ENCODE measurements around the gene TTLL9. TPM values are rescaled to one million over a fixed set of nuclear protein-coding genes. Genes with fewer than 3 reads are reported as not detected.

TTLL9 gene
- total RNA-seq, 2 donors from 2014 or later, result not detected

GRCh38 chr20:31831211-31831610 lies 39.2 kb upstream of the TTLL9 start:
- ATAC-seq (replicated peaks in 1 of 2), result no peak
- peaks cover 4% of the 10 kb centered on the region for H3K4me1 Mint-ChIP-seq (ENCODE audit: low read depth)

GRCh38 chr20:31831771-31832306 lies 38.6 kb upstream of the TTLL9 start:
- no peaks in the 10 kb centered on the region for H3K36me3 Mint-ChIP-seq (ENCODE audit: insufficient read depth in 2 of 2)
- H3K9me3 Mint-ChIP-seq, result no peaks in the 10 kb centered on the region
- H3K27ac Mint-ChIP-seq, result no peak overlapping the region
- DNase-seq, result no peak
- no peaks in the 10 kb centered on the region for H3K27me3 Mint-ChIP-seq (ENCODE audit: low read depth)
- no peak for ATAC-seq (replicated peaks in 1 of 2)
- no peak overlapping the region for H3K4me3 Mint-ChIP-seq
- peaks cover 7% of the 10 kb centered on the region for H3K4me1 Mint-ChIP-seq (ENCODE audit: low read depth)

More at GRCh38 chr20:31831211-31831610, 39.2 kb upstream of the TTLL9 start:
- H3K4me3 Mint-ChIP-seq, result no peak overlapping the region
- no peaks in the 10 kb centered on the region for H3K27me3 Mint-ChIP-seq (ENCODE audit: low read depth)
- no peaks in the 10 kb centered on the region for H3K36me3 Mint-ChIP-seq (ENCODE audit: insufficient read depth in 2 of 2)
- H3K27ac Mint-ChIP-seq, result no peak overlapping the region
- DNase-seq, result no peak
- no peaks in the 10 kb centered on the region for H3K9me3 Mint-ChIP-seq

- ATAC-seq (replicated peaks in 1 of 2) (peak; percentile 34 to 56), DNase-seq (peak; percentile 71 to 74)
- Mint-ChIP-seq H3K27ac (no peak overlapping the region), H3K4me3 (no peak overlapping the region), H3K4me1 (ENCODE audit: low read depth) (peaks cover 7% of the 10 kb centered on the region), H3K9me3 (no peaks in the 10 kb centered on the region), H3K36me3 (ENCODE audit: insufficient read depth in 2 of 2) (no peaks in the 10 kb centered on the region), H3K27me3 (ENCODE audit: low read depth) (no peaks in the 10 kb centered on the region)
Observed at GRCh38 chr20:31833130-31833930, 37.1 kb upstream of the TTLL9 start.

DNA sequence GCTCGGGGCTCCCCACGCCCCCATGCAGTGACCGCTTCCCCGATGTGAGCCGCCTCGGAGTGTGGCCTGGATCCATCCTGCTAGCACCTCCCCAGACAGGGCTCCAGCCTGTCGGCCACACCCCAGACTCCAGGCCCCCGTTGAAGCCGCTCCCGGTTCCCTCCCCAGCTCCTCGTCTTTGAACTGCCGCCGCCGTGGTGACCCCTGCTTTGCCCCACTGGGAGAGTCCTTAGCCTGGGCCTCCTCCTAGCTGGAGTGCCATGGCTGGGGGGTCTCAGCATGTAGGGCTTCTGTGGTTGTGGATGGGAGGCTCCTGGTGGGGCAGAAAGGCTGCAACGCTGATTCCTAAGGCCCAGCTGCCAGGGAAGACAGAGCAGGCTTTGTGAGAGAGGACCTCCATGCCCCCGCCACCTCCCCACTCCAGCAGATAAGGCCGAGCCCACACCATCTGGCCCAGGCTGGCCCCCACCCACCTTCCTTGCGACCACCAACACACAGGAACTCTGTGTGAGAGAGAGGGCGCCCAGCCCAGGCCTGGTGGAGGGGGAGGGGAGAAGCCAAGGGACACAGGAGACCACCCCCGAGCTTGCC lies 36.4 kb upstream of the TTLL9 start:
- no peak overlapping the region for H3K4me3 Mint-ChIP-seq
- H3K36me3 Mint-ChIP-seq (ENCODE audit: insufficient read depth in 2 of 2), result no peaks in the 10 kb centered on the region
- DNase-seq (no peak), ATAC-seq (replicated peaks in 1 of 2) (no peak)
- peaks cover 7% of the 10 kb centered on the region for H3K4me1 Mint-ChIP-seq (ENCODE audit: low read depth)
- no peaks in the 10 kb centered on the region for H3K27me3 Mint-ChIP-seq (ENCODE audit: low read depth)
- no peak overlapping the region for H3K27ac Mint-ChIP-seq
- H3K9me3 Mint-ChIP-seq, result no peaks in the 10 kb centered on the region

DNA sequence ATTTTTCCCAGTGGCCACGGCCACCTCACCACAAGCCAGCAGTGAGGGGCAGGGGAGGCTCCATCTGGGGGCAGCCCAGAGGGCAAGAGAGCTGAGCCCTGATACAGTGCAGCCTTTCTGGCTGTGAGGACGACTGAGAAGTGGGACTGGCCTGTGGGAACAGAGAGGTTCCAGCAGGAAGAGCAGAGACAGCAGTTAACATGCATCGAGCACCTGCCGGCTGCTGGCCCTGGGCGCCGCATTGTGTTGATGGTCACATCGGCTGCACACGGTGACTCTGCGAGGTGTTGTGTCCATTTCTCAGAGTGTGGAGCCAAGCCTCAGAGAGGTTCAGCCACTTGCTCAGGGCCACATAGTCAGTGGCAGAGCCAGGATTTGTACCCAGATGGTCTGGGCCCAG lies 34.9 kb upstream of the TTLL9 start:
- no peaks in the 10 kb centered on the region for H3K36me3 Mint-ChIP-seq (ENCODE audit: insufficient read depth in 2 of 2)
- H3K27me3 Mint-ChIP-seq (ENCODE audit: low read depth), result no peaks in the 10 kb centered on the region
- peaks cover 7% of the 10 kb centered on the region for H3K4me1 Mint-ChIP-seq (ENCODE audit: low read depth)
- H3K27ac Mint-ChIP-seq, result no peak overlapping the region
- ATAC-seq (replicated peaks in 1 of 2) (peak in 1 of 2 donors; percentile 10), DNase-seq (no peak)
- H3K9me3 Mint-ChIP-seq, result no peaks in the 10 kb centered on the region
- H3K4me3 Mint-ChIP-seq, result no peak overlapping the region

DNA sequence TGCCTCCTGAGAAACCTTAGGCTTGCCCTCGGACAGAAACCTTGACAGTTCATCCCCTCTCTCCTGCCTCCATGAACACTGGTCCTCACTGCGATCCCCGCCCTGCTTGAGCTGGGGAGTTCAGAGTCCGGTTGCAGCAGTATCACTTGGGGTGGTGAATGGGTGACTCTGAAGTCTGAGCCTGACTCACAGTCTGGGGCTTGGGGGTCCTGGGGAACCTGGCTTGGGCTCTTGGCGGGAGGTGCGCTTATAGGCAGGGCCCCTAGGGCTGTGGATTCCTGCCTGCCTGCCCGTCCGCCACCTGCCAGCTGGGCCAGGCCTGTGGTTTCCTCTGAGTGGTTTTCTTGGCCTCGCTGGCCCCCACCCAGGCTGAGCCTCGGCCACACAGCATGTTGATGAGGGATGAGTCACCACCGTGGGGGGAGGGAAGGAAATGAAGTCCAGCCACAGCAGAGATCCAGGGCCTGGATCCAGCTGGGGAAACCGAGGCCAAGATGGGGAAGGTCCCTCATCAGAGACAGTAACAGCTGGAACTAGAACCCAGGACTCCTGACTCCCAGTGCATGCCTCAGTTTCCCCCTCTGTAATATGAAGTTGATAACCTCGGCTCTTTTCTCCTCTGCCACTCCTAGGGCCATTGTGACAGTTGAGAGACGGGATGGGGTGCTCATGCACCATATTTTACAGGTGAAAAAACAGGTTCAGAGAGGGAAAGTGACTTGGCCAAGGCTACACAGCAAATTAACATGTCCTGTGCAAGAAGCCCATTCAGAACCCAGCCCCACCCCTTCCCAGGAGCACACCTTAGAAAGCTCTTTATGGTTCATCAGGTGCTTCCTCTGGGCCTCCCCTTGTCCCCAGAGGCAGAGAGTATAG lies 34.2 kb upstream of the TTLL9 start:
- H3K27ac Mint-ChIP-seq, result no peak overlapping the region
- H3K4me3 Mint-ChIP-seq, result no peak overlapping the region
- no peaks in the 10 kb centered on the region for H3K36me3 Mint-ChIP-seq (ENCODE audit: insufficient read depth in 2 of 2)
- DNase-seq, result peak; percentile 31 to 40
- ATAC-seq (replicated peaks in 1 of 2), result peak; percentile 62 to 67
- no peaks in the 10 kb centered on the region for H3K9me3 Mint-ChIP-seq
- H3K4me1 Mint-ChIP-seq (ENCODE audit: low read depth), result peaks cover 7% of the 10 kb centered on the region
- H3K27me3 Mint-ChIP-seq (ENCODE audit: low read depth), result no peaks in the 10 kb centered on the region

DNA sequence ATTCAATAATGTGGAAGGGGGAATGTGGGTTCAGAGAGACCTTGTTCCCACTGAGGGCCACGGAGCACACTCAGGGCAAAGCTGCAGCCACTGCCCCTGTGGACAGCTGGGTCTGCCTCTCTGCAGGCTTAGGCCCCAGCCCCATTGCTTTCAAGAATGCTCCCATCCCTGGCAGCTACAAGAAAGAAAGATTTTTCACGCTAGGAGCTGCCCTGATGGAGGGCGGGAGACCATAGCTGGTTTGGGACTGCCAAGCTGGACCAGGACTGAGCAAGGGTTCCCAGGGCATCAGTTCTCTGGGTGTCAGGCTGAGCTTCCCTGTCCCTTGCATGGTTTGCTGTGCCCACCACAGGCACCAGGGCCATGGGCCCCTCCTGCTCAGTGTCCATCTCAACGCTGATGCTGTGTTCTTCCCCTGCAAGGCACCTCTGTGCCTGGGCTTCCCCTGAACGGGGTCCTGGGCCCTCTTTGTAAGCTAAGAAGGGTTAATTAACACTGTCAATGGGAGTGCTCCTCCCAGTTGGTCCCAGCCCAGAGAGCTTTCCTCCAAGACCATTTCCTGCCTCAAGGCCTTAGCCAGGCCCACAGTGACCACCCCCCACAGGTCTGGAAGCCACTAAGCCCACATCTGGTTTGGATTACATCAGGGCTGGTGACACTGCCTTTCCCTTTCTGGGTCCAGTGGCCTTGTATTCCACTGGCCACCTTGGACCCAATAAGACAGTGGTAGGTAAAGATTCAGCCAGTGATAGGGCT lies 33.4 kb upstream of the TTLL9 start:
- no peaks in the 10 kb centered on the region for H3K9me3 Mint-ChIP-seq
- peaks cover 7% of the 10 kb centered on the region for H3K4me1 Mint-ChIP-seq (ENCODE audit: low read depth)
- no peak for ATAC-seq (replicated peaks in 1 of 2)
- H3K27me3 Mint-ChIP-seq (ENCODE audit: low read depth), result no peaks in the 10 kb centered on the region
- H3K4me3 Mint-ChIP-seq, result no peak overlapping the region
- H3K36me3 Mint-ChIP-seq (ENCODE audit: insufficient read depth in 2 of 2), result no peaks in the 10 kb centered on the region
- no peak overlapping the region for H3K27ac Mint-ChIP-seq
- no peak for DNase-seq

GRCh38 chr20:31837896-31838397 lies 32.5 kb upstream of the TTLL9 start:
- H3K4me1 Mint-ChIP-seq (ENCODE audit: low read depth), result peaks cover 7% of the 10 kb centered on the region
- no peak overlapping the region for H3K27ac Mint-ChIP-seq
- no peak for ATAC-seq (replicated peaks in 1 of 2)

DNA sequence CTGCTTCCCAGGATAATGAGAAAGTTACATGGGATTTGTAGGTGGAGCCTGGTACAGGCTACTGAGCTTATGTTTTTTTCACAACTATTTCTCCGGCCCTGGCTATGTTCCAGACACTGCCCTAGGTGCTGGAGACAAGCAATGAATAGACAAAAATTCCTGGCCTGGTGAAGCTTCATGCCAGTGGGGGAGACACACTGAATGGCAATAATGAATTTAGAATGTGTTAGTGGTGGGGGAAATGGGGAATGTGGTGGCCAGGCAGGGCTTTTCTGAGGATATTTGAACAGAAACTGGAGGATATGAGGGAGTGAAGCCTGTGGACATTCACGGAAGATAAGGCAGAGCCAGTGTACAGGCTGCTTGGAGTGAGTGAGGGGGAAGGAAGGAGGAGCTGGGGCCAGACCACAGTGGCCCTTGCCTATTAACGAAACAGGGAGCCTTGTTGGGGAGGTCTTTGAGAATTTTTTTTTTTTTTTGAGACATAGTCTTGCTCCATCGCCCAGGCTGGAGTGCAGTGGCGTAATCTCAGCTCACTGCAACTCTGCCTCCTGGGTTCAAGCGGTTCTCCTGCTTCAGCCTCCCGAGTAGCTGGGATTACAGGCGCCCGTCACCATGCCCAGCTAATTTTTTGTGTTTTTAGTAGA lies 31.7 kb upstream of the TTLL9 start:
- Mint-ChIP-seq H3K27ac (no peak overlapping the region), H3K4me1 (ENCODE audit: low read depth) (peaks cover 7% of the 10 kb centered on the region), H3K36me3 (ENCODE audit: insufficient read depth in 2 of 2) (no peaks in the 10 kb centered on the region), H3K4me3 (no peak overlapping the region), H3K9me3 (no peaks in the 10 kb centered on the region), H3K27me3 (ENCODE audit: low read depth) (no peaks in the 10 kb centered on the region)
- ATAC-seq (replicated peaks in 1 of 2) (no peak), DNase-seq (no peak)

More at GRCh38 chr20:31837896-31838397, 32.5 kb upstream of the TTLL9 start:
- H3K36me3 Mint-ChIP-seq (ENCODE audit: insufficient read depth in 2 of 2), result no peaks in the 10 kb centered on the region
- H3K4me3 Mint-ChIP-seq, result no peak overlapping the region
- H3K9me3 Mint-ChIP-seq, result no peaks in the 10 kb centered on the region
- no peaks in the 10 kb centered on the region for H3K27me3 Mint-ChIP-seq (ENCODE audit: low read depth)
- no peak for DNase-seq

- H3K9me3 Mint-ChIP-seq, result no peaks in the 10 kb centered on the region
- H3K27me3 Mint-ChIP-seq (ENCODE audit: low read depth), result no peaks in the 10 kb centered on the region
- no peak overlapping the region for H3K4me3 Mint-ChIP-seq
- no peak overlapping the region for H3K27ac Mint-ChIP-seq
- ATAC-seq (replicated peaks in 1 of 2) (no peak), DNase-seq (no peak)
- peaks cover 7% of the 10 kb centered on the region for H3K4me1 Mint-ChIP-seq (ENCODE audit: low read depth)
- H3K36me3 Mint-ChIP-seq (ENCODE audit: insufficient read depth in 2 of 2), result no peaks in the 10 kb centered on the region
Observed at GRCh38 chr20:31839782-31840487, 30.5 kb upstream of the TTLL9 start.

DNA sequence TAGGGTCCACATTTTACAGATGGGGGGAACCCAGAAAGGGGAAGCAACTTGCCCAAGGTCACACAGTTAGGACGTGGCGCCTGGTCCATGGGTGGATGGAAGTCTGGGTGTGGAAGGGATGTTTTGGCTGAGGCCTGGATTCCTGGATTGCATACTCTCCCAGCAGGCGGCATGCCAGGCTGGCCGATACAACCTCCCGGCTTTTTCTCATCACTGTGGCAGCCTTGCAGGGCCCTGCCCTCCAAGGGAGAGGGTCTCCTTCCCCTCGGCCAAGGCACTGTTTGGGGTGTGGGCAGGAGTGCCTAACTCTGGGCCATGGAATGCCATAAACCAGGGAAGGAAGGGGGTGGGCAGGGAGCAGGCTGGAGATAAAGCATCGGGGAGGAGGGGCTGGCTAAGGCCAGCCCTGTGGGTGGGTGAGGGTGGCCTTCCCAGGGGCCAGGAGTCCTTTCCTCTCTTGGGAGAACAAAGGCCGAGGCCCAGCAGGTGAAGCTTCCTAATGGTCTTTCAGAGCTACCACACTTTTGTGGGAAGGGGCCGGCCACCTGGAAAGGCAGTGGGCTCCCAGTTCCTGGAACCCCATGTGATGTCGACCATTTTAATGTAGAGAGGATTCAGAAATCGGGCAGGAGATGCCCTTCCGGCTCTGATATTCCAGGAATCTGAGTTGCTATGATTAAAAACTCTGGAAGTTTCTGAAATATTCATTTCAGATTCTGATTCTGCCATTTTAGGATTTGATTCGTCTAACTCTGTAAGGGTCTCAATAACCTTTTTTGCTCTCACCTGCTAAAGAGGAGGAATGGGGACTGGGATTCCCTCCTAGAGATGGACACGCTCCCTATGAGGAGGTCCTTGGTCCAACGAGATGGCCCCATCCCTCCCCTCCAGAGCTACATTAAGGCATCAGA lies 29.3 kb upstream of the TTLL9 start:
- Mint-ChIP-seq H3K4me3 (no peak overlapping the region), H3K4me1 (ENCODE audit: low read depth) (peaks cover 3% of the 10 kb centered on the region), H3K27me3 (ENCODE audit: low read depth) (no peaks in the 10 kb centered on the region), H3K9me3 (no peaks in the 10 kb centered on the region), H3K27ac (no peak overlapping the region), H3K36me3 (ENCODE audit: insufficient read depth in 2 of 2) (no peaks in the 10 kb centered on the region)
- ATAC-seq (replicated peaks in 1 of 2) (no peak), DNase-seq (no peak)
